ENCODE measurements around the gene OFD1.

The OFD1 gene

DNA sequence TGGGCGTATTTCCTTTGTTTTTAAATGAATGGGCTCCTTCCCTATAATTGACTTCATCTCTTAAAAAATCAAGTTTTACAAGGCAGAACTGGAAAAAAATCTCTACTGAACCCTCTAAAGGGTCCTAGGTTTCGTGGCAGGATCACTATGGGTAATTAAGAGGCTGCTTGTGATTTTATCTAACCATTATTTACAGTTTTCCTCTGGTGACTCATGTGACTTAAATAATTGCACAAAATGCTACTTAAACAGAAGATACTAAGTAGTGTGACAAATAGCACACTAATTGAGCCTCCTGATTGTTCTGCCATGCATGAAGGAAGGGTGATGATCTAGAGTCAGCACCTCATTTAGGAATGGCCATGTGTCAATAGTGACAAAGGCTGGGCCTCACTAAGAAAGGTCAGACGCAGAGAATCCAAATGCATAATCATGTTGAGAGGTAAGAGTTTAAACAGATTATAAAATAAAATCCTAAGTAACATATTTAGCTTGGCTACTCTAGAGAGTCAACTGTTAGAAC lies 35.5 kb downstream of the OFD1 start:
- no peak overlapping the region for H3K9ac ChIP-seq (ENCODE audit: low read length)
- H3K4me2 ChIP-seq (ENCODE audit: low read length, poor library complexity, severe bottlenecking) = no peak overlapping the region
- no peak overlapping the region for H2BK12ac ChIP-seq (ENCODE audit: low read length in 2 of 2)
- H3K79me1 ChIP-seq (replicated peaks; ENCODE audit: low read length, poor library complexity, severe bottlenecking) = no peaks in the 10 kb centered on the region
- no peak overlapping the region for H3K18ac ChIP-seq (ENCODE audit: low read depth in 1 of 2, low read length in 2 of 2)
- H2BK15ac ChIP-seq (ENCODE audit: low read depth, poor library complexity, severe bottlenecking) = no peak overlapping the region
- H2AFZ ChIP-seq (ENCODE audit: low read depth, low read length) = no peak overlapping the region
- H3K36me3 ChIP-seq (ENCODE audit: control insufficient read depth in 1 of 2, insufficient read depth in 2 of 2, low read depth in 1 of 2, low read length in 2 of 2) = peaks cover 9 to 76% of the 10 kb centered on the region in 2 experiments
- H4K8ac ChIP-seq (ENCODE audit: low read length) = no peak overlapping the region
- WGBS = no CpG with 5 or more reads among the region's 3 CpGs
- no peak overlapping the region for H3K27ac ChIP-seq (ENCODE audit: low read length, poor library complexity, severe bottlenecking)
- no peak for DNase-seq
- no peaks in the 10 kb centered on the region for H3K4me1 ChIP-seq (ENCODE audit: control insufficient read depth, insufficient read depth, low read depth, low read length)
- H3K4me3 ChIP-seq (ENCODE audit: insufficient read depth in 1 of 2, low read depth in 1 of 2, low read length in 2 of 2) = no peak overlapping the region
- no peak overlapping the region for H4K91ac ChIP-seq (ENCODE audit: low read length)
- H2BK5ac ChIP-seq (ENCODE audit: low read depth, low read length, poor library complexity, severe bottlenecking) = no peak overlapping the region
- no peak overlapping the region for H2BK120ac ChIP-seq (ENCODE audit: low read depth, low read length)
- H3K23ac ChIP-seq (ENCODE audit: low read length in 2 of 2) = no peak overlapping the region
- H3K4ac ChIP-seq (ENCODE audit: low read depth in 1 of 2, low read length in 2 of 2) = no peak overlapping the region
- H3K14ac ChIP-seq (ENCODE audit: low read length in 2 of 2) = no peak overlapping the region
- H3K9me3 ChIP-seq (ENCODE audit: control insufficient read depth, low read length) = no peaks in the 10 kb centered on the region
- peaks cover 0 to 7% of the 10 kb centered on the region in 2 experiments for H3K27me3 ChIP-seq (ENCODE audit: control insufficient read depth in 1 of 2, insufficient read depth in 1 of 2, low read length in 2 of 2)
- H2AK5ac ChIP-seq (ENCODE audit: low read length, severe bottlenecking) = no peak overlapping the region

DNA sequence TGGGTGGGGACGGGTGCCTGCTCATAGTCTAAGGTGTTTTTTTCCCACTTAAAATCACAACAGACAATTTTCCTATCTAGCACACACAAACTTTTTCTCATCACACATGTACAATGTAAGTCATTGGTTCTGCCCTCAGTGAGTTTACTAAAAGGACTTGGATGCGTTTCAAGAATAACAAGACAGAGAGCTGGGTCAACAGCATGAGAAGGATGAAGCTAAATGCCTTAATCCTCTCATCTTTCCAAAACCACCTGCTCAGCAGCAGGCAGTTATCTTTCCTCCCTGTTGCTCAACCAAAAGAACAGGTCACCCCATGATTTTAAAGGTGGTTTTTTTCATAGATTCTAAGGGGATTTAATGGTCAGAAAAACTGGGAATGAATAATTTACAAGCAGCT lies 40.1 kb downstream of the OFD1 start:
- no peak overlapping the region for H2BK120ac ChIP-seq (ENCODE audit: low read depth, low read length)
- H4K91ac ChIP-seq (ENCODE audit: low read length) = no peak overlapping the region
- H3K14ac ChIP-seq (ENCODE audit: low read length in 2 of 2) = no peak overlapping the region
- WGBS = 93% methylated on average over 2 of the region's 2 CpGs
- no peak overlapping the region for H2AFZ ChIP-seq (ENCODE audit: low read depth, low read length)
- no peak overlapping the region for H2AK5ac ChIP-seq (ENCODE audit: low read length, severe bottlenecking)
- no peak overlapping the region for H3K23ac ChIP-seq (ENCODE audit: low read length in 2 of 2)
- H3K9me3 ChIP-seq (ENCODE audit: control insufficient read depth, low read length) = no peaks in the 10 kb centered on the region
- no peak overlapping the region for H4K8ac ChIP-seq (ENCODE audit: low read length)
- no peak overlapping the region for H3K9ac ChIP-seq (ENCODE audit: low read length)
- H3K4ac ChIP-seq (ENCODE audit: low read depth in 1 of 2, low read length in 2 of 2) = no peak overlapping the region
- peaks cover 3 to 52% of the 10 kb centered on the region in 2 experiments for H3K36me3 ChIP-seq (ENCODE audit: control insufficient read depth in 1 of 2, insufficient read depth in 2 of 2, low read depth in 1 of 2, low read length in 2 of 2)
- no peak overlapping the region for H3K4me2 ChIP-seq (ENCODE audit: low read length, poor library complexity, severe bottlenecking)
- no peak overlapping the region for H2BK12ac ChIP-seq (ENCODE audit: low read length in 2 of 2)
- no peaks in the 10 kb centered on the region for H3K4me1 ChIP-seq (ENCODE audit: control insufficient read depth, insufficient read depth, low read depth, low read length)
- H3K27ac ChIP-seq (ENCODE audit: low read length, poor library complexity, severe bottlenecking) = no peak overlapping the region
- no peaks in the 10 kb centered on the region for H3K79me1 ChIP-seq (replicated peaks; ENCODE audit: low read length, poor library complexity, severe bottlenecking)
- H3K27me3 ChIP-seq (ENCODE audit: control insufficient read depth in 1 of 2, insufficient read depth in 1 of 2, low read length in 2 of 2) = no peaks in the 10 kb centered on the region
- H3K18ac ChIP-seq (ENCODE audit: low read depth in 1 of 2, low read length in 2 of 2) = no peak overlapping the region
- DNase-seq = no peak
- H2BK15ac ChIP-seq (ENCODE audit: low read depth, poor library complexity, severe bottlenecking) = no peak overlapping the region
- no peak overlapping the region for H3K4me3 ChIP-seq (ENCODE audit: insufficient read depth in 1 of 2, low read depth in 1 of 2, low read length in 2 of 2)
- no peak overlapping the region for H2BK5ac ChIP-seq (ENCODE audit: low read depth, low read length, poor library complexity, severe bottlenecking)

DNA sequence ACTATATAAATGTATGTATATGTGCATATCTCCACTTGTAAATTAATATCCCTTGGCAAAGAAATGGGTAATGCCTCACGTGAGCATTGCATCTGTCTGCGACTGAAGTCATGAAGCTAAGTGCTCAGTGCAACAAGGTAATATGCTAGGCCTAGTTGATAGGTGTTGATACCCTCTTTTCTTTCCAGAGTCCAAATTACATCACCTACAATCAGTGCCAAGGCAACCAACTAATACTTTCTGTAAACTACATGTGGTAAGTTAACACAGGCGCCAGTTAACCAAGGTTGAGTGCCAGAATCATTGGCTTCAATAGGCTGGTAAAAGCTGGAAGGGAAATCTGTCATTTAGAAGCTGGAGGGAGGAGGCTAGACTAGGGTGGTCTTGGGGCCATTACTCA lies 41.3 kb downstream of the OFD1 start:
- Histone ChIP-seq H3K36me3 (ENCODE audit: control insufficient read depth in 1 of 2, insufficient read depth in 2 of 2, low read depth in 1 of 2, low read length in 2 of 2) (peaks cover 3 to 41% of the 10 kb centered on the region in 2 experiments), H2BK5ac (ENCODE audit: low read depth, low read length, poor library complexity, severe bottlenecking) (no peak overlapping the region), H2BK12ac (ENCODE audit: low read length in 2 of 2) (no peak overlapping the region), H3K9me3 (ENCODE audit: control insufficient read depth, low read length) (no peaks in the 10 kb centered on the region), H3K4me2 (ENCODE audit: low read length, poor library complexity, severe bottlenecking) (no peak overlapping the region), H3K14ac (ENCODE audit: low read length in 2 of 2) (no peak overlapping the region), H2AK5ac (ENCODE audit: low read length, severe bottlenecking) (no peak overlapping the region), H3K27ac (ENCODE audit: low read length, poor library complexity, severe bottlenecking) (no peak overlapping the region), H3K4me3 (ENCODE audit: insufficient read depth in 1 of 2, low read depth in 1 of 2, low read length in 2 of 2) (no peak overlapping the region), H3K79me1 (replicated peaks; ENCODE audit: low read length, poor library complexity, severe bottlenecking) (no peaks in the 10 kb centered on the region), H3K18ac (ENCODE audit: low read depth in 1 of 2, low read length in 2 of 2) (no peak overlapping the region), H2BK120ac (ENCODE audit: low read depth, low read length) (no peak overlapping the region), H3K23ac (ENCODE audit: low read length in 2 of 2) (no peak overlapping the region), H4K8ac (ENCODE audit: low read length) (no peak overlapping the region), H2BK15ac (ENCODE audit: low read depth, poor library complexity, severe bottlenecking) (no peak overlapping the region), H3K27me3 (ENCODE audit: control insufficient read depth in 1 of 2, insufficient read depth in 1 of 2, low read length in 2 of 2) (no peaks in the 10 kb centered on the region), H2AFZ (ENCODE audit: low read depth, low read length) (no peak overlapping the region), H4K91ac (ENCODE audit: low read length) (no peak overlapping the region), H3K4me1 (ENCODE audit: control insufficient read depth, insufficient read depth, low read depth, low read length) (no peaks in the 10 kb centered on the region), H3K4ac (ENCODE audit: low read depth in 1 of 2, low read length in 2 of 2) (no peak overlapping the region), H3K9ac (ENCODE audit: low read length) (no peak overlapping the region)
- DNase-seq = no peak
- 96% methylated on average over 2 of the region's 3 CpGs for WGBS

DNA sequence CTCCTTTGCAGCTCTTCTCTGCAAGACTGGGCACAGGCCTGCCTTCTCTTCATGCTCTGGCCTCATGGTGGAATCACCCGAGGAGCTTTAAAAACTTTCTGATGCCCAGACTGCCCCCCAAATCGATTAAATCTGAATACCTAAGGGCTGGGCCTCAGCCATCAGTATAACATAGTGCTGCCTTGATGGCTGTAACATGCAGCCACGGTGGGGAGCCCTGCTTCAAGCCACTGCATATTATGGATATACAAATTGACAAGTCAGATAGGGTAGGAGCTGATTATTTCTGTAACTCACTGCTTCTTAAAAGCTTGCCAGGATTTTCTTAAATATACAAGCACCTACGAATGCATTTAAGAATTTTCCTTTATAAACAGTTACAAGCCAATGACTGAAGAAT lies 41.8 kb downstream of the OFD1 start:
- no peak overlapping the region for H4K8ac ChIP-seq (ENCODE audit: low read length)
- H2AK5ac ChIP-seq (ENCODE audit: low read length, severe bottlenecking) = no peak overlapping the region
- no peak overlapping the region for H2BK5ac ChIP-seq (ENCODE audit: low read depth, low read length, poor library complexity, severe bottlenecking)
- no peak overlapping the region for H3K23ac ChIP-seq (ENCODE audit: low read length in 2 of 2)
- no peak overlapping the region for H3K27ac ChIP-seq (ENCODE audit: low read length, poor library complexity, severe bottlenecking)
- H2BK120ac ChIP-seq (ENCODE audit: low read depth, low read length) = no peak overlapping the region
- no peaks in the 10 kb centered on the region for H3K27me3 ChIP-seq (ENCODE audit: control insufficient read depth in 1 of 2, insufficient read depth in 1 of 2, low read length in 2 of 2)
- H2BK15ac ChIP-seq (ENCODE audit: low read depth, poor library complexity, severe bottlenecking) = no peak overlapping the region
- no peak overlapping the region for H3K14ac ChIP-seq (ENCODE audit: low read length in 2 of 2)
- H3K4ac ChIP-seq (ENCODE audit: low read depth in 1 of 2, low read length in 2 of 2) = no peak overlapping the region
- no peak overlapping the region for H4K91ac ChIP-seq (ENCODE audit: low read length)
- no peak overlapping the region for H2BK12ac ChIP-seq (ENCODE audit: low read length in 2 of 2)
- no peak overlapping the region for H2AFZ ChIP-seq (ENCODE audit: low read depth, low read length)
- no peak overlapping the region for H3K18ac ChIP-seq (ENCODE audit: low read depth in 1 of 2, low read length in 2 of 2)
- H3K36me3 ChIP-seq (ENCODE audit: control insufficient read depth in 1 of 2, insufficient read depth in 2 of 2, low read depth in 1 of 2, low read length in 2 of 2) = peaks cover 3 to 40% of the 10 kb centered on the region in 2 experiments
- no peak overlapping the region for H3K4me3 ChIP-seq (ENCODE audit: insufficient read depth in 1 of 2, low read depth in 1 of 2, low read length in 2 of 2)
- 76% methylated on average over 3 of the region's 4 CpGs for WGBS
- no peaks in the 10 kb centered on the region for H3K9me3 ChIP-seq (ENCODE audit: control insufficient read depth, low read length)
- H3K4me2 ChIP-seq (ENCODE audit: low read length, poor library complexity, severe bottlenecking) = no peak overlapping the region
- no peaks in the 10 kb centered on the region for H3K79me1 ChIP-seq (replicated peaks; ENCODE audit: low read length, poor library complexity, severe bottlenecking)
- DNase-seq = no peak
- no peak overlapping the region for H3K9ac ChIP-seq (ENCODE audit: low read length)
- H3K4me1 ChIP-seq (ENCODE audit: control insufficient read depth, insufficient read depth, low read depth, low read length) = no peaks in the 10 kb centered on the region

Data from mesenchymal stem cell (in vitro differentiated cells and primary cell).